Neural progenitor cell (in vitro differentiated cells): ENCODE results near the gene MACC1. TPM values are rescaled to one million over a fixed set of nuclear protein-coding genes. Genes with fewer than 3 reads are reported as not detected.

Source experiments
- DNase-seq: peaks from one replicate; pipeline ENCODE4 v3.0.0-alpha.2; 2016; ENCODE audit warnings: low spot score
- H2AFZ ChIP-seq: fragments of 200-600 bp; sonication (generic); replicated peaks from 2 replicates; pipeline ENCODE4 v1.6.1; 2016; ENCODE audit warnings: antibody characterized with exemption
- H3F3A ChIP-seq: fragments of 200-600 bp; sonication (generic); 2 replicates; pipeline ENCODE4 v1.6.1; 2016; ENCODE audit warnings: antibody characterized with exemption, low read depth
- H3K27ac ChIP-seq: fragments of 200-600 bp; sonication (generic); 2 replicates; pipeline ENCODE4 v1.5.1; 2016; ENCODE audit warnings: mild to moderate bottlenecking
- H3K27me3 ChIP-seq: fragments of 200-600 bp; sonication (generic); 2 replicates; pipeline ENCODE4 v1.6.1; 2016; ENCODE audit warnings: mild to moderate bottlenecking, moderate library complexity
- H3K36me3 ChIP-seq: fragments of 200-600 bp; sonication (generic); 2 replicates; pipeline ENCODE4 v1.5.1; 2016
- H3K4me1 ChIP-seq: fragments of 200-600 bp; sonication (generic); 2 replicates; pipeline ENCODE4 v1.6.1; 2016; ENCODE audit warnings: mixed run types
- H3K4me2 ChIP-seq: fragments of 200-600 bp; sonication (generic); 2 replicates; pipeline ENCODE4 v1.6.1; 2016
- H3K4me3 ChIP-seq: fragments of 200-600 bp; sonication (generic); 2 replicates; pipeline ENCODE4 v1.5.1; 2016
- H3K79me2 ChIP-seq: fragments of 200-600 bp; sonication (generic); 2 replicates; pipeline ENCODE4 v1.6.1; 2016; ENCODE audit warnings: low read depth
- H3K9ac ChIP-seq: fragments of 200-600 bp; sonication (generic); 2 replicates; pipeline ENCODE4 v1.6.1; 2016
- H3K9me3 ChIP-seq: fragments of 200-600 bp; sonication (generic); 2 replicates; pipeline ENCODE4 v1.5.1; 2016; ENCODE audit warnings: low read depth
- H4K20me1 ChIP-seq: fragments of 200-600 bp; sonication (generic); 2 replicates; pipeline ENCODE4 v1.6.1; 2016; ENCODE audit warnings: low read depth
- H3K27ac Mint-ChIP-seq: 3 replicates; pipeline ENCODE4 v1.8.0; 2021; ENCODE audit warnings: mixed read lengths
- H3K27me3 Mint-ChIP-seq: 2 replicates; pipeline ENCODE4 v1.8.0; 2022; ENCODE audit warnings: low read depth, mild to moderate bottlenecking, inconsistent platforms, moderate library complexity, mixed read lengths; ENCODE audit not compliant: insufficient read depth
- H3K36me3 Mint-ChIP-seq: 3 replicates; pipeline ENCODE4 v1.8.0; 2021; ENCODE audit warnings: mixed read lengths
- H3K4me1 Mint-ChIP-seq: 3 replicates; pipeline ENCODE4 v1.8.0; 2021; ENCODE audit warnings: mixed read lengths
- H3K4me3 Mint-ChIP-seq: 3 replicates; pipeline ENCODE4 v1.8.0; 2021; ENCODE audit warnings: mild to moderate bottlenecking, moderate library complexity, mixed read lengths
- H3K9me3 Mint-ChIP-seq: 3 replicates; pipeline ENCODE4 v1.8.0; 2020; ENCODE audit warnings: mixed read lengths
- EZH2 ChIP-seq: fragments of 200-600 bp; sonication (generic); IDR thresholded peaks from 2 replicates; pipeline ENCODE4 v1.6.1; 2017; ENCODE audit warnings: antibody characterized with exemption, mild to moderate bottlenecking, moderate library complexity
- EZH2phosphoT487 ChIP-seq: fragments of 200-600 bp; sonication (generic); IDR thresholded peaks from 2 replicates; pipeline ENCODE4 v1.6.1; 2017; ENCODE audit warnings: antibody characterized with exemption
- total RNA-seq: library from RNA; depleted of rRNA; stranded (reverse); fragments of >200 nt; gene quantifications from 2 replicates; pipeline ENCODE4 v1.2.3, GENCODE V29; 2015; ENCODE audit warnings: low replicate concordance
- TF ChIP-seq, protein P1 (sequence below): fragments of 200-600 bp; sonication (generic); IDR thresholded peaks from 2 replicates; pipeline ENCODE4 v1.5.1; 2017; ENCODE audit warnings: antibody characterized with exemption, mild to moderate bottlenecking

The MACC1 gene
- total RNA-seq, 1 donor from 2014 or later: 7.2 TPM

DNA sequence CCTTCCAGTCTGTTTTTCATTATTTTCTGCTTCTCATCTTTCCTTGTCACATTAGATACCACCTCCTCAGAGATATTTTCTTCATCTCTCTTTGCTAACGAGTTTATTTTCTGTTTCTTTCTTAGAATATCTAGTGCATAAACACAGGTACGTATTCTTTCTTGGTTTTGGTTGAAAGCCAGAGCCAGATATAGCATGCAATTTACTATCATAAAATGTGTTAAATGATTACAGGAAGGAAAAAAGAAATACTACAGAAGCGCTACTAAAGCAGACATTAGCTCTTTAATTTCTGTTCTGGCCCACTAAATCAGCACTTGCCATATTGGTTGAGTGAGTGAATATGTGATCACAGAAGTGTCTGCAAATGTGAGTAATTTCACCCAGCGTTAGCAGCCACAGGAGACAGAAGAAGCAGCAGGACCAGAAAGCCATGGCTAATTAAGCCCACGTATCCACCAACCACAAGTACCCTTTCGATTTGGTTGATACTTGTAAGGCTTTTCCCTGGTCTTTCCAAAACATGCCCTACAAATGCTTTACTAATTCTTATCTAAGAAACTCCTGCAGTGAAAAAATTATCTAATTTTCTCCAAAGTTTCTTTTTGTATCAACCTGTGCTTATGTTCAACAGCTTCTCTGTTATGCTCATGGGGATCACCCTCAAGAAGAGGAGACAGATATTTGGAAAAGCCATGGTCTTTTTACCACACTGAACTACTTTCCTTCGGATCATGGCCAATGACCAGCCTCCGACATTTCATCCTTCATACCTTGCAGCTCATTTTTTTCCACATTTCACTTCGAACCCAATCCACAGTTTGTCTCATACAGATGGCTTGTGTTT lies 23.1 kb upstream of the MACC1 start:
- Mint-ChIP-seq H3K4me3 (no peak overlapping the region), H3K27me3 (peaks cover 2% of the 10 kb centered on the region), H3K27ac (peak overlapping the region; percentile 87), H3K9me3 (peaks cover 2% of the 10 kb centered on the region), H3K36me3 (no peaks in the 10 kb centered on the region), H3K4me1 (peaks cover 33% of the 10 kb centered on the region)
- H4K20me1 ChIP-seq: no peaks in the 10 kb centered on the region
- H3K79me2 ChIP-seq: no peaks in the 10 kb centered on the region
- H3K4me3 ChIP-seq: no peak overlapping the region
- H3K27me3 ChIP-seq: no peaks in the 10 kb centered on the region
- no peak overlapping the region for H3K4me2 ChIP-seq
- H3K36me3 ChIP-seq: no peaks in the 10 kb centered on the region
- no peaks in the 10 kb centered on the region for H3K9me3 ChIP-seq
- TF ChIP-seq, protein P1, sequence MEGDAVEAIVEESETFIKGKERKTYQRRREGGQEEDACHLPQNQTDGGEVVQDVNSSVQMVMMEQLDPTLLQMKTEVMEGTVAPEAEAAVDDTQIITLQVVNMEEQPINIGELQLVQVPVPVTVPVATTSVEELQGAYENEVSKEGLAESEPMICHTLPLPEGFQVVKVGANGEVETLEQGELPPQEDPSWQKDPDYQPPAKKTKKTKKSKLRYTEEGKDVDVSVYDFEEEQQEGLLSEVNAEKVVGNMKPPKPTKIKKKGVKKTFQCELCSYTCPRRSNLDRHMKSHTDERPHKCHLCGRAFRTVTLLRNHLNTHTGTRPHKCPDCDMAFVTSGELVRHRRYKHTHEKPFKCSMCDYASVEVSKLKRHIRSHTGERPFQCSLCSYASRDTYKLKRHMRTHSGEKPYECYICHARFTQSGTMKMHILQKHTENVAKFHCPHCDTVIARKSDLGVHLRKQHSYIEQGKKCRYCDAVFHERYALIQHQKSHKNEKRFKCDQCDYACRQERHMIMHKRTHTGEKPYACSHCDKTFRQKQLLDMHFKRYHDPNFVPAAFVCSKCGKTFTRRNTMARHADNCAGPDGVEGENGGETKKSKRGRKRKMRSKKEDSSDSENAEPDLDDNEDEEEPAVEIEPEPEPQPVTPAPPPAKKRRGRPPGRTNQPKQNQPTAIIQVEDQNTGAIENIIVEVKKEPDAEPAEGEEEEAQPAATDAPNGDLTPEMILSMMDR: no peak
- TF ChIP-seq EZH2: no peak
- no peak for TF ChIP-seq EZH2phosphoT487
- H3K9ac ChIP-seq: no peak overlapping the region
- DNase-seq: no peak
- H3K4me1 ChIP-seq: no peaks in the 10 kb centered on the region
- no peak overlapping the region for H2AFZ ChIP-seq
- no peaks in the 10 kb centered on the region for H3F3A ChIP-seq
- no peak overlapping the region for H3K27ac ChIP-seq

DNA sequence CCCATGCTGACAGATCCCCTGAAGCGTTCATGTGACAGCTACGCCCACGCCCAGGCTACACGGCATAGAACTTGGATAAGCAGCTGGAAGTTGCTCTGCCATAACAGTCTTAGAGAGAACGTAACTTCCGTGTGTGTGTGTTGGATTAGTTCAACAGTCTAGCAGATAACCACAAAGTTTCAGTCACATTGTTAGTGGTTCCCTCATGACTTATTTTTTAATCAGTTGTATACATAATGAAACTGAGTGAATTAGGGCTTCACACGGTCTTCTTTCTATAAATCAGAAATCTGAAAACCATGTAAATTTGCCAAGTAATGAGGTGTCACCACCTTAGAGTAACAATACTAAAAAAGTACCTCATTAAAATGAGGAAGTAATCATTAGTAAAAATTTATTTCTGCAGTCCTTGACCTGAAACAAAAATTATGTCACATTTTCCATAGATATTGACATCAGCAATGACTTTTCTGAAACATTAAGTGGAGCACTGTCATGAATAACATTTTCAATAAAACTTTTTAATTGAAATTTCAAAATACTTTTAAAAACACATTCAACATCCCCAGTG lies 21.7 kb upstream of the MACC1 start:
- Histone ChIP-seq H3K79me2 (no peaks in the 10 kb centered on the region), H3K4me1 (no peaks in the 10 kb centered on the region), H2AFZ (no peak overlapping the region), H3K9ac (no peak overlapping the region), H3K27ac (no peak overlapping the region), H3K27me3 (no peaks in the 10 kb centered on the region), H3K4me3 (no peak overlapping the region), H4K20me1 (no peaks in the 10 kb centered on the region), H3K9me3 (no peaks in the 10 kb centered on the region), H3K4me2 (no peak overlapping the region), H3F3A (no peaks in the 10 kb centered on the region), H3K36me3 (no peaks in the 10 kb centered on the region)
- no peaks in the 10 kb centered on the region for H3K36me3 Mint-ChIP-seq
- no peak for DNase-seq
- peaks cover 2% of the 10 kb centered on the region for H3K27me3 Mint-ChIP-seq
- peaks cover 35% of the 10 kb centered on the region for H3K4me1 Mint-ChIP-seq
- TF ChIP-seq, protein P1: no peak
- TF ChIP-seq EZH2 (no peak), EZH2phosphoT487 (no peak)
- peaks cover 2% of the 10 kb centered on the region for H3K9me3 Mint-ChIP-seq
- H3K4me3 Mint-ChIP-seq: no peak overlapping the region
- peak overlapping the region; percentile 40 for H3K27ac Mint-ChIP-seq

DNA sequence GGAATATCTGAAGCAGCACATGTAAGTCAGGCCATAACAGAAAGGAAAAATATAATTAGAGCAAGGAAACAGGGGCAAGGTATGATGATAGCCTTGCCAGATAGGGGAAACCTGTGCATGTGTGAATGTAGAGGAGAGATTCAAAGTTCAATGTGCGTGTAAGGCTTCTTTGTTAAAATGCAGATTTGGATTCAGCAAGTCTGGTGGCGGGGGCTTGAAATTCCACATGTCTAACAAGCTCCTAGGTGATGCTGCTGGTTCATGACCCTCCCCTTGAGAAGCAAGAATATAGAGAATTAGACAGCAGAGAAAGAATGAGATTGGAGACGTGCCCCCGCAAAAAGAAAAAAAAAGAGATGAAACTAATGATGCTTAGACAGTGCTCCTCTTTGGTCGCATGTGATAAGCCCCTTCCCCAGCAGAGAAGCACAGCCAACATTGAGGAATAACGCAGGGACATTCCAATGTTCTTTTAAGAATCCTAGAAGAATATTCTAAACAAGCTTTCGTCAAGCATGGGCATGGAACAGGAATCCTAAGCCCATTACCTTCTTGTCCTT lies 21.1 kb upstream of the MACC1 start:
- Histone ChIP-seq H3K9ac (no peak overlapping the region), H3K4me1 (no peaks in the 10 kb centered on the region), H3K79me2 (no peaks in the 10 kb centered on the region), H3K4me2 (no peak overlapping the region), H3K9me3 (no peaks in the 10 kb centered on the region), H3K36me3 (no peaks in the 10 kb centered on the region), H3K27ac (no peak overlapping the region), H4K20me1 (no peaks in the 10 kb centered on the region), H3K27me3 (no peaks in the 10 kb centered on the region), H2AFZ (no peak overlapping the region), H3K4me3 (no peak overlapping the region), H3F3A (no peaks in the 10 kb centered on the region)
- DNase-seq: no peak
- peaks cover 2% of the 10 kb centered on the region for H3K9me3 Mint-ChIP-seq
- no peaks in the 10 kb centered on the region for H3K36me3 Mint-ChIP-seq
- peaks cover 2% of the 10 kb centered on the region for H3K27me3 Mint-ChIP-seq
- peaks cover 35% of the 10 kb centered on the region for H3K4me1 Mint-ChIP-seq
- no peak overlapping the region for H3K4me3 Mint-ChIP-seq
- TF ChIP-seq EZH2 (no peak), EZH2phosphoT487 (no peak)
- TF ChIP-seq, protein P1: no peak
- peak overlapping the region; percentile 40 for H3K27ac Mint-ChIP-seq
